Esophagus squamous epithelium (tissue), 4 donors: ENCODE results near the gene VPS35L.

Source experiments
- CTCF ChIP-seq, 6 experiments: fragments of 450-650 bp in 4 of 6; fragments of 200-600 bp in 2 of 6; sonication (generic) in 2 of 6; IDR thresholded peaks; one replicate each; pipeline ENCODE4 v1.5.1; 2016 to 2019; ENCODE audit warnings: antibody characterized with exemption in 6 of 6, mild to moderate bottlenecking in 4 of 6, moderate library complexity in 4 of 6
- POLR2A ChIP-seq, 4 donors: fragments of 450-650 bp; IDR thresholded peaks; one replicate each; pipeline ENCODE4 v1.6.1; 2017; ENCODE audit warnings: antibody characterized with exemption in 4 of 4, mild to moderate bottlenecking in 4 of 4, moderate library complexity in 3 of 4

GRCh38 chr16:19549673-19550072 is 5.8 kb upstream of the VPS35L start:
- TF ChIP-seq CTCF (IDR thresholded peaks at IDR 0.05) (no peak), POLR2A (IDR thresholded peaks at IDR 0.05) (no peak)
